B cell (primary cell): ENCODE measurements around the gene ZFP37. TPM values are rescaled to one million over a fixed set of nuclear protein-coding genes. Genes with fewer than 3 reads are reported as not detected.
A peak's percentile ranks its signal among the peaks of the same experiment; 100 is the strongest.
"Not testable (repeated sequence)": the region's sequence is repeated elsewhere in the genome, so short reads cannot be mapped to it uniquely, and the experiment has no call there.

Experiments used
- ATAC-seq: fragments of 200-7000 bp; cut with Tn5 transposase; one replicate; pipeline ENCODE4 v1.10.0; 2021; ENCODE audit warnings: low read depth, mild to moderate bottlenecking, moderate number of reproducible peaks, moderate library complexity
- CTCF ChIA-PET: fragments of 350-600 bp; sonication (Branson Sonifier 250); formaldehyde crosslinking; loops from one replicate; lab custom pipeline; 2021; ENCODE audit warnings: antibody characterized with exemption, inconsistent platforms; lab: Charles Lee
- POLR2A ChIA-PET: fragments of 350-600 bp; sonication (Branson Sonifier 250); formaldehyde crosslinking; loops from one replicate; lab custom pipeline; 2021; ENCODE audit warnings: antibody characterized with exemption; lab: Charles Lee
- DNase-seq: peaks from one replicate; pipeline ENCODE4 v3.0.0; 2013
- H2AFZ ChIP-seq: 2 replicates; pipeline ENCODE4 v1.6.1; 2012; ENCODE audit warnings: mild to moderate bottlenecking, low read depth, low read length; ENCODE audit not compliant: insufficient read depth, poor library complexity, severe bottlenecking
- H3K27ac ChIP-seq, 2 donors: 1 replicate in 1 of 2; 2 replicates in 1 of 2; pipeline ENCODE4 v1.5.1; 2012 to 2013; ENCODE audit warnings: low read length in 2 of 2, mild to moderate bottlenecking in 2 of 2, moderate library complexity in 1 of 2
- H3K27me3 ChIP-seq, 4 experiments: fragments of 200-600 bp in 1 of 4; sonication (generic) in 1 of 4; replicated peaks in 1 of 4; 1 replicate in 2 of 4; 2 replicates in 2 of 4; pipeline versions ENCODE4 v1.6.1 to v1.7.0; 2013 to 2016; ENCODE audit warnings: low read length in 3 of 4, mild to moderate bottlenecking in 2 of 4, mixed read lengths in 1 of 4, moderate library complexity in 1 of 4; ENCODE audit not compliant: insufficient read depth in 4 of 4, control insufficient read depth in 3 of 4; ENCODE audit errors: control extremely low read depth in 1 of 4
- H3K36me3 ChIP-seq, 2 experiments: replicated peaks in 1 of 2; 1 replicate in 1 of 2; 2 replicates in 1 of 2; pipeline versions ENCODE4 v1.6.1 to v1.7.1; 2013; ENCODE audit warnings: low read length in 1 of 2; ENCODE audit not compliant: insufficient read depth in 2 of 2, control insufficient read depth in 1 of 2; ENCODE audit errors: control extremely low read depth in 1 of 2, extremely low read depth in 1 of 2
- H3K4me1 ChIP-seq, 2 donors: fragments of 200-600 bp in 1 of 2; sonication (generic) in 1 of 2; 1 replicate in 1 of 2; 2 replicates in 1 of 2; pipeline versions ENCODE4 v1.5.1 to v1.6.1; 2013 to 2017; ENCODE audit warnings: low read length in 2 of 2; ENCODE audit not compliant: control insufficient read depth in 2 of 2, insufficient read depth in 2 of 2
- H3K4me2 ChIP-seq: replicated peaks from 2 replicates; pipeline ENCODE3; 2012; ENCODE audit warnings: mild to moderate bottlenecking, low read depth, low read length; ENCODE audit not compliant: poor library complexity, severe bottlenecking
- H3K4me3 ChIP-seq, 5 experiments: fragments of 200-600 bp in 1 of 5; sonication (generic) in 1 of 5; 1 replicate in 3 of 5; 2 replicates in 2 of 5; pipeline versions ENCODE4 v1.5.1 to v1.7.0; 2011 to 2016; ENCODE audit warnings: low read length in 4 of 5, mild to moderate bottlenecking in 4 of 5, low read depth in 2 of 5, control low read depth in 1 of 5, moderate library complexity in 1 of 5; ENCODE audit not compliant: insufficient read depth in 1 of 5; ENCODE audit errors: control extremely low read depth in 1 of 5, extremely low read depth in 1 of 5
- H3K79me2 ChIP-seq: fragments of 200-600 bp; sonication (generic); one replicate; pipeline ENCODE4 v1.6.0; 2016; ENCODE audit warnings: low read length; ENCODE audit not compliant: control insufficient read depth, insufficient read depth
- H3K9ac ChIP-seq: fragments of 200-600 bp; sonication (generic); 2 replicates; pipeline ENCODE4 v1.6.1; 2017; ENCODE audit warnings: mild to moderate bottlenecking, low read length, moderate library complexity
- H3K9me3 ChIP-seq, 3 donors: one replicate each; pipeline versions ENCODE4 v1.6.1 to v1.7.1; 2013; ENCODE audit warnings: low read length in 2 of 3; ENCODE audit not compliant: control insufficient read depth in 2 of 3, insufficient read depth in 1 of 3; ENCODE audit errors: control extremely low read depth in 1 of 3
- H4K20me1 ChIP-seq: 2 replicates; pipeline ENCODE4 v1.6.0; 2012; ENCODE audit warnings: mild to moderate bottlenecking, low read length; ENCODE audit not compliant: insufficient read depth, control insufficient read depth, poor library complexity, severe bottlenecking
- H3K27ac Mint-ChIP-seq: one replicate; pipeline ENCODE4 v1.8.0; 2021; ENCODE audit warnings: mixed read lengths
- H3K27me3 Mint-ChIP-seq: one replicate; pipeline ENCODE4 v1.8.0; 2021; ENCODE audit warnings: mixed read lengths
- H3K4me1 Mint-ChIP-seq: one replicate; pipeline ENCODE4 v1.8.0; 2021; ENCODE audit warnings: mixed read lengths
- H3K4me3 Mint-ChIP-seq: one replicate; pipeline ENCODE4 v1.8.0; 2021; ENCODE audit warnings: mixed read lengths
- H3K9me3 Mint-ChIP-seq: one replicate; pipeline ENCODE4 v1.8.0; 2022; ENCODE audit warnings: mixed read lengths; ENCODE audit not compliant: insufficient read depth
- CTCF ChIP-seq: fragments of 200-600 bp; IDR thresholded peaks from one replicate; pipeline ENCODE4 v1.8.0; 2022; ENCODE audit warnings: antibody characterized with exemption, mild to moderate bottlenecking
- EZH2 ChIP-seq: IDR thresholded peaks from 2 replicates; pipeline ENCODE4 v1.6.1; 2012; ENCODE audit warnings: borderline replicate concordance, low read depth, mild to moderate bottlenecking, moderate library complexity, low read length; ENCODE audit not compliant: insufficient read depth, poor library complexity, severe bottlenecking
- whole genome bisulfite sequencing: methylation state at CpG from one replicate; pipeline ENCODE4 v1.1.5; 2013; ENCODE audit warnings: missing lambda C conversion rate; ENCODE audit not compliant: insufficient coverage; 5-methylcytosine and 5-hydroxymethylcytosine counted together
- intact Hi-C: fragments of 100-400 bp; cut with micrococcal nuclease; formaldehyde crosslinking; loops from one replicate; pipeline ENCODE4 v1.10.0; 2022
- polyA plus RNA-seq: library from polyadenylated mRNA; depleted of rRNA; stranded (reverse); fragments of >200 nt; gene quantifications from 2 replicates; pipeline ENCODE4 v1.2.3, GENCODE V29; 2012
- total RNA-seq, 2 donors: library from RNA; stranded (reverse); fragments of 120-200 nt in 1 of 2; gene quantifications; 1 replicate in 1 of 2; 2 replicates in 1 of 2; pipeline versions ENCODE4 v1.2.3 to v1.2.4, GENCODE V29; 2013 to 2022

Gene ZFP37
- total and polyA plus RNA-seq, 2 donors (not counting 1 experiment from before 2014, with no cell fraction given): 0.42 to 4.0 TPM

DNA sequence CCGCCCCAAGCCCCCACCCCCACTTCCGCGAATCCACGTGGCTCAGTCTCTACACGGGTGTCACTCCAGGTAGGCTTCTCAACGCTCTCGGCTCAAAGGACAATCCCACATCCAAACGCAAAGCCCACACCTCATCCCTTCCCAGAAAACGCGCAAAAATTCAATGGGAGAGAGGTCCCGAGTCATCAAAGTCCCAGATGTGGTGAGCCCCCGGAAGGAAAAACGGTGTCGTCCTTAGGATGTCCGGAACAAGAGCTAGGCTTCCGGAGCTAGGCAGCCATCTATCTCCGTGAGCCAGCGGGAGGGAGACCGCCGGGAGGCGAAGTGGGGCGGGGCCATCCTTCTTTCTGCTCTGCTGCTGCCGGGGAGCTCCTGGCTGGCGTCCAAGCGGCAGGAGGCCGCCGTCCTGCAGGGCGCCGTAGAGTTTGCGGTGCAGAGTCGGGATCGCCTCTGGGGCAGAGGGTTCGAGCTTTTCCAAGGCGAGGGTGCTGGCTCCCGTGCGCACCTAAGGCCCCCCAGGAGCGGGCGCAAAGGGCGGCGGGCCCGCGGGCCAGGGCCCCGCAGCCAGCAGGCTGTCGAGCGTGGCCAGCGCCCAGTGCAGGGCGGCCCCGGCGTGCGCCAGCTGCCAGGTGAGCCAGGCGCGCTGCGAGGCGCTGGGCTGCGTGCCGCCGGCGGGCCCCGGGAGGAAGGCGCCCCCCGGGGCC is 3.2 kb upstream of the ZFP37 start:
- H3K9ac ChIP-seq, H4K20me1 ChIP-seq, ATAC-seq, H3K27ac ChIP-seq, H3K79me2 ChIP-seq, H2AFZ ChIP-seq, H3K36me3 ChIP-seq, H3K4me3 ChIP-seq, H3K4me1 Mint-ChIP-seq, intact Hi-C loops, POLR2A ChIA-PET, H3K4me2 ChIP-seq, H3K27ac Mint-ChIP-seq, CTCF ChIA-PET, DNase-seq, H3K4me3 Mint-ChIP-seq, H3K9me3 Mint-ChIP-seq: not testable (repeated sequence)
- peaks cover 4 to 51% (median 40%) of the 10 kb centered on the region in 3 donors for H3K9me3 ChIP-seq
- 21% methylated on average over 22 of the region's 61 CpGs for WGBS
- H3K27me3 Mint-ChIP-seq: peaks cover 12% of the 10 kb centered on the region
- H3K4me1 ChIP-seq: peaks cover 3 to 21% of the 10 kb centered on the region in 2 donors
- peaks cover 0 to 47% (median 15%) of the 10 kb centered on the region in 4 experiments for H3K27me3 ChIP-seq

GRCh38 chr9:113057193-113057592 is 669 bp upstream of the ZFP37 start:
- H2AFZ ChIP-seq: peak overlapping the region; percentile 89
- peak overlapping the region; percentile 61 for H3K4me2 ChIP-seq
- H3K27me3 ChIP-seq: peaks cover 0 to 41% (median 10%) of the 10 kb centered on the region in 4 experiments
- no peak for ATAC-seq
- peak overlapping the region; percentile 70 for H3K9ac ChIP-seq
- H3K79me2 ChIP-seq: peaks cover 7% of the 10 kb centered on the region
- ChIA-PET POLR2A (no interaction called here), CTCF (no interaction called here)
- H3K4me3 Mint-ChIP-seq: no peak overlapping the region
- no peaks in the 10 kb centered on the region for H3K4me1 Mint-ChIP-seq
- H3K27me3 Mint-ChIP-seq: peaks cover 12% of the 10 kb centered on the region
- H3K27ac ChIP-seq: no peak overlapping the region
- H3K9me3 ChIP-seq: peaks cover 7 to 53% (median 40%) of the 10 kb centered on the region in 3 donors
- H3K9me3 Mint-ChIP-seq: peaks cover 2% of the 10 kb centered on the region
- intact Hi-C loops: no loop called here
- no peak overlapping the region for H3K27ac Mint-ChIP-seq
- no peak for TF ChIP-seq EZH2
- no peak for TF ChIP-seq CTCF
- DNase-seq: no peak
- no peaks in the 10 kb centered on the region for H4K20me1 ChIP-seq
- peaks cover 3 to 21% of the 10 kb centered on the region in 2 donors for H3K4me1 ChIP-seq
- 63% methylated on average over 1 of the region's 5 CpGs for WGBS
- peak overlapping the region; percentile 65 to 73 (median 68) for H3K4me3 ChIP-seq
- H3K36me3 ChIP-seq: no peaks in the 10 kb centered on the region
